DOHH2 (cell line): ENCODE data around the gene MYLK.

Experiments used
- H3F3A ChIP-seq: fragments of 200-600 bp; sonication (generic), shearing (Covaris generic); 2 replicates; pipeline ENCODE4 v1.6.0; 2016; ENCODE audit warnings: antibody characterized with exemption, mild to moderate bottlenecking; ENCODE audit not compliant: control insufficient read depth, insufficient read depth
- H3K27ac ChIP-seq: fragments of 200-600 bp; sonication (generic); 2 replicates; pipeline ENCODE4 v1.5.1; 2014; ENCODE audit warnings: low read depth, mild to moderate bottlenecking, low read length, moderate library complexity
- H3K27me3 ChIP-seq: fragments of 200-600 bp; sonication (generic); 2 replicates; pipeline ENCODE4 v1.6.1; 2014; ENCODE audit warnings: mild to moderate bottlenecking, low read length, mixed read lengths; ENCODE audit not compliant: control insufficient read depth
- H3K36me3 ChIP-seq: fragments of 200-600 bp; sonication (generic); 2 replicates; pipeline ENCODE4 v1.6.1; 2014; ENCODE audit warnings: mild to moderate bottlenecking, low read length, moderate library complexity, mixed read lengths; ENCODE audit not compliant: control insufficient read depth
- H3K4me1 ChIP-seq: fragments of 200-600 bp; sonication (generic); 2 replicates; pipeline ENCODE4 v1.6.1; 2014; ENCODE audit warnings: mild to moderate bottlenecking, low read length, mixed read lengths; ENCODE audit not compliant: control insufficient read depth
- H3K4me2 ChIP-seq: fragments of 200-600 bp; sonication (generic); 2 replicates; pipeline ENCODE4 v1.6.0; 2014; ENCODE audit warnings: mild to moderate bottlenecking, low read length, moderate library complexity
- H3K4me3 ChIP-seq: fragments of 200-600 bp; sonication (generic); 2 replicates; pipeline ENCODE4 v1.5.1; 2014; ENCODE audit warnings: mild to moderate bottlenecking, low read length, mixed read lengths
- H3K79me2 ChIP-seq: fragments of 200-600 bp; sonication (generic); 2 replicates; pipeline ENCODE4 v1.6.1; 2014; ENCODE audit warnings: mild to moderate bottlenecking, low read length, mixed read lengths; ENCODE audit not compliant: control insufficient read depth
- H3K9me2 ChIP-seq: fragments of 200-600 bp; sonication (generic); replicated peaks from 2 replicates; pipeline ENCODE4 v1.6.1; 2014; ENCODE audit warnings: mild to moderate bottlenecking, low read length, mixed read lengths; ENCODE audit not compliant: control insufficient read depth
- H3K9me3 ChIP-seq: fragments of 200-600 bp; sonication (generic); 2 replicates; pipeline ENCODE4 v1.6.1; 2014; ENCODE audit warnings: antibody characterized with exemption, low read length, mixed read lengths; ENCODE audit not compliant: control insufficient read depth, insufficient read depth
- H4K20me1 ChIP-seq: fragments of 200-600 bp; sonication (generic); 2 replicates; pipeline ENCODE4 v1.6.0; 2014; ENCODE audit warnings: low read depth, mild to moderate bottlenecking, antibody characterized with exemption, low read length, moderate library complexity; ENCODE audit not compliant: control insufficient read depth, insufficient read depth
- CTCF ChIP-seq: fragments of 200-600 bp; sonication (generic); IDR thresholded peaks from one replicate; pipeline ENCODE4 v1.5.1; 2014; ENCODE audit warnings: antibody characterized with exemption, mild to moderate bottlenecking, low read depth, low read length; ENCODE audit not compliant: poor library complexity, severe bottlenecking
- EZH2phosphoT487 ChIP-seq: fragments of 200-600 bp; sonication (generic); IDR thresholded peaks from 2 replicates; pipeline ENCODE4 v1.6.1; 2017; ENCODE audit warnings: borderline replicate concordance, mild to moderate bottlenecking, antibody characterized with exemption, low read length, moderate library complexity, mixed read lengths

The MYLK gene

GRCh38 chr3:123590685-123591450 lies 293.3 kb downstream of the MYLK start:
- Histone ChIP-seq H3F3A (no peaks in the 10 kb centered on the region), H3K4me1 (peaks cover 11% of the 10 kb centered on the region), H3K27me3 (no peaks in the 10 kb centered on the region), H3K27ac (no peak overlapping the region), H3K79me2 (peaks cover 49% of the 10 kb centered on the region), H3K4me3 (no peak overlapping the region), H3K36me3 (peaks cover 50% of the 10 kb centered on the region), H3K9me2 (no peaks in the 10 kb centered on the region), H3K9me3 (peaks cover 49% of the 10 kb centered on the region), H4K20me1 (no peaks in the 10 kb centered on the region), H3K4me2 (no peak overlapping the region)
- TF ChIP-seq EZH2phosphoT487 (no peak), CTCF (no peak)

DNA sequence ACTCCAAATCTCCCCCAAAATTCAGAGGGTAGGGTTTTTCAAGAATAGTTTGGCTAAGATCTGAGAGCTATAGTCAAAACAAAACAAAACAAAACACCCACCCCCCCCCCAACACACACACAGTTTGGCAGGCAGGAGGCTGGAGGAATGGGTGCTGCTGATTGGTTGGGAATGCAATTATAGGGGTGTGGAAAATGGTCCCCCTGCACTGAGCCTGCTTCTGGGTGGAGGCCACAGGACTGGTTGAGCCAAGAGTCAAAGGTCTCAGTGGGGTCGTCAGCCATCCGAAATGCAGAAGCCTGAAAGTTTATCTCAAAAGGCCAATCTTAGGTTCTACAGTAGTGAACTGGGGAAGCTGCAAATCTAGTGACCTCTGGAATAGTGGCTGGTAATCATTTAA lies 296.7 kb downstream of the MYLK start:
- Histone ChIP-seq H3K4me2 (no peak overlapping the region; the same call in 1 of the 2 replicates), H3K79me2 (peaks cover 77% of the 10 kb centered on the region), H3F3A (no peaks in the 10 kb centered on the region), H3K4me1 (peaks cover 28% of the 10 kb centered on the region), H3K9me2 (no peaks in the 10 kb centered on the region), H3K9me3 (peaks cover 49% of the 10 kb centered on the region), H3K36me3 (peaks cover 54% of the 10 kb centered on the region), H3K27me3 (no peaks in the 10 kb centered on the region), H4K20me1 (no peaks in the 10 kb centered on the region), H3K4me3 (peak overlapping the region; percentile 94; the same call in 1 of the 2 replicates), H3K27ac (no peak overlapping the region)
- TF ChIP-seq EZH2phosphoT487 (no peak), CTCF (no peak)

- Histone ChIP-seq H3K27ac (no peak overlapping the region), H4K20me1 (no peaks in the 10 kb centered on the region), H3K4me2 (peak overlapping the region; percentile 89), H3K27me3 (no peaks in the 10 kb centered on the region), H3K79me2 (peaks cover 77% of the 10 kb centered on the region), H3F3A (no peaks in the 10 kb centered on the region), H3K4me3 (peak overlapping the region; percentile 94), H3K9me2 (no peaks in the 10 kb centered on the region), H3K9me3 (peaks cover 49% of the 10 kb centered on the region), H3K36me3 (peaks cover 56% of the 10 kb centered on the region), H3K4me1 (peaks cover 29% of the 10 kb centered on the region)
- TF ChIP-seq CTCF (no peak), EZH2phosphoT487 (no peak)
Observed at GRCh38 chr3:123586968-123587367, 297.2 kb downstream of the MYLK start.
